B cell (primary cell): Measurements from ENCODE around the gene TAS1R2. TPM values are rescaled to one million over a fixed set of nuclear protein-coding genes. Genes with fewer than 3 reads are reported as not detected.

Experiments
- ATAC-seq: fragments of 200-7000 bp; cut with Tn5 transposase; one replicate; pipeline ENCODE4 v1.10.0; 2021; ENCODE audit warnings: low read depth, mild to moderate bottlenecking, moderate number of reproducible peaks, moderate library complexity
- CTCF ChIA-PET: fragments of 350-600 bp; sonication (Branson Sonifier 250); formaldehyde crosslinking; loops from one replicate; lab custom pipeline; 2021; ENCODE audit warnings: antibody characterized with exemption, inconsistent platforms; lab: Charles Lee
- POLR2A ChIA-PET: fragments of 350-600 bp; sonication (Branson Sonifier 250); formaldehyde crosslinking; loops from one replicate; lab custom pipeline; 2021; ENCODE audit warnings: antibody characterized with exemption; lab: Charles Lee
- DNase-seq: peaks from one replicate; pipeline ENCODE4 v3.0.0; 2013
- H2AFZ ChIP-seq: 2 replicates; pipeline ENCODE4 v1.6.1; 2012; ENCODE audit warnings: mild to moderate bottlenecking, low read depth, low read length; ENCODE audit not compliant: insufficient read depth, poor library complexity, severe bottlenecking
- H3K27ac ChIP-seq, 2 donors: 1 replicate in 1 of 2; 2 replicates in 1 of 2; pipeline ENCODE4 v1.5.1; 2012 to 2013; ENCODE audit warnings: low read length in 2 of 2, mild to moderate bottlenecking in 2 of 2, moderate library complexity in 1 of 2
- H3K27me3 ChIP-seq, 4 experiments: fragments of 200-600 bp in 1 of 4; sonication (generic) in 1 of 4; replicated peaks in 1 of 4; 1 replicate in 2 of 4; 2 replicates in 2 of 4; pipeline versions ENCODE4 v1.6.1 to v1.7.0; 2013 to 2016; ENCODE audit warnings: low read length in 3 of 4, mild to moderate bottlenecking in 2 of 4, mixed read lengths in 1 of 4, moderate library complexity in 1 of 4; ENCODE audit not compliant: insufficient read depth in 4 of 4, control insufficient read depth in 3 of 4; ENCODE audit errors: control extremely low read depth in 1 of 4
- H3K36me3 ChIP-seq, 2 experiments: replicated peaks in 1 of 2; 1 replicate in 1 of 2; 2 replicates in 1 of 2; pipeline versions ENCODE4 v1.6.1 to v1.7.1; 2013; ENCODE audit warnings: low read length in 1 of 2; ENCODE audit not compliant: insufficient read depth in 2 of 2, control insufficient read depth in 1 of 2; ENCODE audit errors: control extremely low read depth in 1 of 2, extremely low read depth in 1 of 2
- H3K4me1 ChIP-seq, 2 donors: fragments of 200-600 bp in 1 of 2; sonication (generic) in 1 of 2; 1 replicate in 1 of 2; 2 replicates in 1 of 2; pipeline versions ENCODE4 v1.5.1 to v1.6.1; 2013 to 2017; ENCODE audit warnings: low read length in 2 of 2; ENCODE audit not compliant: control insufficient read depth in 2 of 2, insufficient read depth in 2 of 2
- H3K4me2 ChIP-seq: replicated peaks from 2 replicates; pipeline ENCODE3; 2012; ENCODE audit warnings: mild to moderate bottlenecking, low read depth, low read length; ENCODE audit not compliant: poor library complexity, severe bottlenecking
- H3K4me3 ChIP-seq, 5 experiments: fragments of 200-600 bp in 1 of 5; sonication (generic) in 1 of 5; 1 replicate in 3 of 5; 2 replicates in 2 of 5; pipeline versions ENCODE4 v1.5.1 to v1.7.0; 2011 to 2016; ENCODE audit warnings: low read length in 4 of 5, mild to moderate bottlenecking in 4 of 5, low read depth in 2 of 5, control low read depth in 1 of 5, moderate library complexity in 1 of 5; ENCODE audit not compliant: insufficient read depth in 1 of 5; ENCODE audit errors: control extremely low read depth in 1 of 5, extremely low read depth in 1 of 5
- H3K79me2 ChIP-seq: fragments of 200-600 bp; sonication (generic); one replicate; pipeline ENCODE4 v1.6.0; 2016; ENCODE audit warnings: low read length; ENCODE audit not compliant: control insufficient read depth, insufficient read depth
- H3K9ac ChIP-seq: fragments of 200-600 bp; sonication (generic); 2 replicates; pipeline ENCODE4 v1.6.1; 2017; ENCODE audit warnings: mild to moderate bottlenecking, low read length, moderate library complexity
- H3K9me3 ChIP-seq, 3 donors: one replicate each; pipeline versions ENCODE4 v1.6.1 to v1.7.1; 2013; ENCODE audit warnings: low read length in 2 of 3; ENCODE audit not compliant: control insufficient read depth in 2 of 3, insufficient read depth in 1 of 3; ENCODE audit errors: control extremely low read depth in 1 of 3
- H4K20me1 ChIP-seq: 2 replicates; pipeline ENCODE4 v1.6.0; 2012; ENCODE audit warnings: mild to moderate bottlenecking, low read length; ENCODE audit not compliant: insufficient read depth, control insufficient read depth, poor library complexity, severe bottlenecking
- H3K27ac Mint-ChIP-seq: one replicate; pipeline ENCODE4 v1.8.0; 2021; ENCODE audit warnings: mixed read lengths
- H3K27me3 Mint-ChIP-seq: one replicate; pipeline ENCODE4 v1.8.0; 2021; ENCODE audit warnings: mixed read lengths
- H3K4me1 Mint-ChIP-seq: one replicate; pipeline ENCODE4 v1.8.0; 2021; ENCODE audit warnings: mixed read lengths
- H3K4me3 Mint-ChIP-seq: one replicate; pipeline ENCODE4 v1.8.0; 2021; ENCODE audit warnings: mixed read lengths
- H3K9me3 Mint-ChIP-seq: one replicate; pipeline ENCODE4 v1.8.0; 2022; ENCODE audit warnings: mixed read lengths; ENCODE audit not compliant: insufficient read depth
- EZH2 ChIP-seq: IDR thresholded peaks from 2 replicates; pipeline ENCODE4 v1.6.1; 2012; ENCODE audit warnings: borderline replicate concordance, low read depth, mild to moderate bottlenecking, moderate library complexity, low read length; ENCODE audit not compliant: insufficient read depth, poor library complexity, severe bottlenecking
- WGBS: methylation state at CpG from one replicate; pipeline ENCODE4 v1.1.5; 2013; ENCODE audit warnings: missing lambda C conversion rate; ENCODE audit not compliant: insufficient coverage; 5-methylcytosine and 5-hydroxymethylcytosine counted together
- intact Hi-C: fragments of 100-400 bp; cut with micrococcal nuclease; formaldehyde crosslinking; loops from one replicate; pipeline ENCODE4 v1.10.0; 2022
- polyA plus RNA-seq: library from polyadenylated mRNA; depleted of rRNA; stranded (reverse); fragments of >200 nt; gene quantifications from 2 replicates; pipeline ENCODE4 v1.2.3, GENCODE V29; 2012
- total RNA-seq, 2 donors: library from RNA; stranded (reverse); fragments of 120-200 nt in 1 of 2; gene quantifications; 1 replicate in 1 of 2; 2 replicates in 1 of 2; pipeline versions ENCODE4 v1.2.3 to v1.2.4, GENCODE V29; 2013 to 2022
- TF ChIP-seq, protein P1 (sequence below): fragments of 200-600 bp; IDR thresholded peaks from one replicate; pipeline ENCODE4 v1.8.0; 2022; ENCODE audit warnings: antibody characterized with exemption, mild to moderate bottlenecking

TAS1R2 gene
- total and polyA plus RNA-seq, 2 donors (not counting 1 experiment from before 2014, with no cell fraction given), result not detected

DNA sequence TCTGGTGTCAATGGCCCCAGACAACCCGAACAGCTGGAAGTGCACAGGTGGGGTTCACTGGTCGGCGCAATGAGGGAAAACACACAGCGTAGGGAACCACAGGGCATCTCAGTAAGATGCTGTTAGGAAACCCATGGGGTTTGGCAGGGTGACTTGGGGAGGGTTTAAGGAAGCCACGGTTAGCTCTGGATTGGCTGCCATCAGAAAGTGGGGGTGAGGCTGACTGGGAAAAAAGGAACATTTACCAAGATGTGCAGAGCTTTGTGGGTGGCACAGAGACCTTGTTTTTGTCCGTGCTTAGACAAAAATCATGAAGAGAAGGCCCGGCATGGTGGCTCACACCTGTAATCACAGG lies 31.9 kb upstream of the TAS1R2 start:
- H2AFZ ChIP-seq, result no peak overlapping the region
- TF ChIP-seq, protein P1, sequence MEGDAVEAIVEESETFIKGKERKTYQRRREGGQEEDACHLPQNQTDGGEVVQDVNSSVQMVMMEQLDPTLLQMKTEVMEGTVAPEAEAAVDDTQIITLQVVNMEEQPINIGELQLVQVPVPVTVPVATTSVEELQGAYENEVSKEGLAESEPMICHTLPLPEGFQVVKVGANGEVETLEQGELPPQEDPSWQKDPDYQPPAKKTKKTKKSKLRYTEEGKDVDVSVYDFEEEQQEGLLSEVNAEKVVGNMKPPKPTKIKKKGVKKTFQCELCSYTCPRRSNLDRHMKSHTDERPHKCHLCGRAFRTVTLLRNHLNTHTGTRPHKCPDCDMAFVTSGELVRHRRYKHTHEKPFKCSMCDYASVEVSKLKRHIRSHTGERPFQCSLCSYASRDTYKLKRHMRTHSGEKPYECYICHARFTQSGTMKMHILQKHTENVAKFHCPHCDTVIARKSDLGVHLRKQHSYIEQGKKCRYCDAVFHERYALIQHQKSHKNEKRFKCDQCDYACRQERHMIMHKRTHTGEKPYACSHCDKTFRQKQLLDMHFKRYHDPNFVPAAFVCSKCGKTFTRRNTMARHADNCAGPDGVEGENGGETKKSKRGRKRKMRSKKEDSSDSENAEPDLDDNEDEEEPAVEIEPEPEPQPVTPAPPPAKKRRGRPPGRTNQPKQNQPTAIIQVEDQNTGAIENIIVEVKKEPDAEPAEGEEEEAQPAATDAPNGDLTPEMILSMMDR, result no peak
- no peak for TF ChIP-seq EZH2
- no peak overlapping the region for H3K4me2 ChIP-seq
- Mint-ChIP-seq H3K27ac (no peak overlapping the region), H3K4me1 (no peaks in the 10 kb centered on the region), H3K27me3 (no peaks in the 10 kb centered on the region), H3K4me3 (no peak overlapping the region), H3K9me3 (no peaks in the 10 kb centered on the region)
- H3K9me3 ChIP-seq, result no peaks in the 10 kb centered on the region
- intact Hi-C loops, result no loop called here
- DNase-seq, result no peak
- H3K27me3 ChIP-seq, result no peaks in the 10 kb centered on the region
- H3K9ac ChIP-seq, result no peak overlapping the region
- no peak for ATAC-seq
- no peaks in the 10 kb centered on the region for H4K20me1 ChIP-seq
- CTCF ChIA-PET, result interaction anchor here (0.8 to 1.5 kb wide), 4 partner anchors 16 to 82 kb away, joined by 3 to 7 read pairs (median 4); no protein-coding TSS in a partner anchor
- no peaks in the 10 kb centered on the region for H3K4me1 ChIP-seq
- WGBS, result 98% methylated on average over 7 of the region's 7 CpGs
- H3K4me3 ChIP-seq, result no peak overlapping the region
- POLR2A ChIA-PET, result no interaction called here
- no peak overlapping the region for H3K27ac ChIP-seq
- no peaks in the 10 kb centered on the region for H3K79me2 ChIP-seq
- H3K36me3 ChIP-seq, result peaks cover 0 to 5% of the 10 kb centered on the region in 2 experiments

DNA sequence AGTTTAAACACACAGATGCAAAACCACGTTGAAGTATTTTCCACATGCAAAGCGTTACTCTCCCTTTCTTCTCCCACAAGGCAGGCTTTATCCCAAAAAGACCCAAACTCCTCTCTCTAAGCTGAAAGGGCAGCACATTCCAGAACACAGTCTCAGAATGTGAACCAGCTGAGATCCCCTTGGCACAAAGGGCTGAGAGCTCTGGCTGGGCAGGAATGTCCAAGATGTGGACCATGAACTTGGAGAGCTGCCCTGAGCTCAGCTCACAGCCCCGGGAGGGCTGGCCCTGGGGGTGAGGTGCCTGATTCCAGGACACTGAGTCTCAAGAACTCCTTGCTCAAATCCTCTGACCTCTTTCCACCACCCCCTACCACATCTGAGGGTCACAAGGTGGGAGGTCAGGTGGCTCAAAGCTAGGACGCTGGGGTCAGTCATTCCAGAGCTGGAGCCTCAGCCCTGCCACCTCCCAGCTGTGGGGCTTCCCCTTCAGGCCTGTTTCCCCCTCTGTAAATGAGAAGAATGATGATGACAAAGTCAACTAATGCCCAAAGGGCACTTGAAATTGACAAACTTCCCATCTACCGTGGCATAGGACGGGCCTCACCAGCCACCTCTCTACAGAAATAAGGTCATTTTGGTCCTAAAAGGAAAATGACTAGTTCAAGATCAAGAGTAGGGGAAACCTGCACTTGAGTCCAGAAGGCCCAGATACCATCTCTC lies 31.4 kb upstream of the TAS1R2 start:
- H3K9me3 ChIP-seq, result no peaks in the 10 kb centered on the region
- H3K4me2 ChIP-seq, result no peak overlapping the region
- Mint-ChIP-seq H3K4me1 (no peaks in the 10 kb centered on the region), H3K27me3 (no peaks in the 10 kb centered on the region), H3K27ac (no peak overlapping the region), H3K9me3 (no peaks in the 10 kb centered on the region), H3K4me3 (no peak overlapping the region)
- intact Hi-C loops, result no loop called here
- ChIA-PET CTCF (interaction anchor here (0.8 to 1.5 kb wide), 4 partner anchors 16 to 82 kb away, joined by 3 to 7 read pairs (median 4); no protein-coding TSS in a partner anchor), POLR2A (no interaction called here)
- no peak overlapping the region for H2AFZ ChIP-seq
- WGBS, result 100% methylated on average over 4 of the region's 6 CpGs
- H3K4me3 ChIP-seq, result no peak overlapping the region
- peaks cover 0 to 5% of the 10 kb centered on the region in 2 experiments for H3K36me3 ChIP-seq
- TF ChIP-seq, protein P1, result no peak
- no peak for TF ChIP-seq EZH2
- no peak overlapping the region for H3K9ac ChIP-seq
- H3K4me1 ChIP-seq, result no peaks in the 10 kb centered on the region
- no peaks in the 10 kb centered on the region for H4K20me1 ChIP-seq
- no peak overlapping the region for H3K27ac ChIP-seq
- DNase-seq (no peak), ATAC-seq (no peak)
- no peaks in the 10 kb centered on the region for H3K79me2 ChIP-seq
- no peaks in the 10 kb centered on the region for H3K27me3 ChIP-seq
